Measurements from ENCODE around the gene CUX1. TPM values are rescaled to one million over a fixed set of nuclear protein-coding genes. Genes with fewer than 3 reads are reported as not detected.
A peak's percentile ranks its signal among the peaks of the same experiment; 100 is the strongest.

The CUX1 gene
- total and polyA plus RNA-seq, 7 experiments from 2014 or later: 10.1 to 81.6 (median 42.5) TPM

- no peaks in the 10 kb centered on the region for H3K4me1 ChIP-seq (ENCODE audit: control insufficient read depth in 2 of 2, insufficient read depth in 2 of 2, low read length in 2 of 2)
- H3K4me3 ChIP-seq (ENCODE audit: low read length): no peak overlapping the region
- Mint-ChIP-seq H3K4me3 (no peak overlapping the region), H3K27ac (peak overlapping the region in 1 of 9 donors; percentile 59), H3K4me1 (peaks cover 0 to 2% (median 0%) of the 10 kb centered on the region in 7 donors), H3K27me3 (no peaks in the 10 kb centered on the region), H3K36me3 (peaks cover 0 to 49% (median 14%) of the 10 kb centered on the region in 5 donors), H3K9me3 (no peaks in the 10 kb centered on the region)
- no peaks in the 10 kb centered on the region for H3K9me3 ChIP-seq (ENCODE audit: control insufficient read depth in 2 of 3, low read length in 3 of 3)
- no peak for DNase-seq
- H3K27me3 ChIP-seq (ENCODE audit: control insufficient read depth in 2 of 2, insufficient read depth in 2 of 2, low read length in 2 of 2): no peaks in the 10 kb centered on the region
- POLR2A ChIA-PET: no interaction called here
- no peak for ATAC-seq
- no peak overlapping the region for H3K27ac ChIP-seq (ENCODE audit: low read depth, low read length)
- intact Hi-C loops (cut with micrococcal nuclease): no loop called here
- H3K36me3 ChIP-seq (ENCODE audit: control insufficient read depth in 2 of 3, insufficient read depth in 3 of 3, low read length in 3 of 3): peaks cover 0 to 41% (median 0%) of the 10 kb centered on the region in 3 experiments
- CTCF ChIA-PET: no interaction called here
Measured at GRCh38 chr7:102185796-102186195, 368.4 kb downstream of the CUX1 start.

GRCh38 chr7:102186306-102186705 lies 368.9 kb downstream of the CUX1 start:
- no peak for ATAC-seq
- Mint-ChIP-seq H3K4me1 (peaks cover 0 to 2% (median 0%) of the 10 kb centered on the region in 7 donors), H3K4me3 (no peak overlapping the region), H3K36me3 (peaks cover 0 to 50% (median 16%) of the 10 kb centered on the region in 5 donors), H3K27ac (no peak overlapping the region), H3K9me3 (no peaks in the 10 kb centered on the region), H3K27me3 (no peaks in the 10 kb centered on the region)
- H3K36me3 ChIP-seq (ENCODE audit: control insufficient read depth in 2 of 3, insufficient read depth in 3 of 3, low read length in 3 of 3): peaks cover 0 to 46% (median 0%) of the 10 kb centered on the region in 3 experiments
- POLR2A ChIA-PET: no interaction called here
- H3K4me3 ChIP-seq (ENCODE audit: low read length): no peak overlapping the region
- intact Hi-C loops (cut with micrococcal nuclease): no loop called here
- no peak for DNase-seq
- no peaks in the 10 kb centered on the region for H3K9me3 ChIP-seq (ENCODE audit: control insufficient read depth in 2 of 3, low read length in 3 of 3)
- no peak overlapping the region for H3K27ac ChIP-seq (ENCODE audit: low read depth, low read length)
- CTCF ChIA-PET: no interaction called here
- no peaks in the 10 kb centered on the region for H3K27me3 ChIP-seq (ENCODE audit: control insufficient read depth in 2 of 2, insufficient read depth in 2 of 2, low read length in 2 of 2)
- H3K4me1 ChIP-seq (ENCODE audit: control insufficient read depth in 2 of 2, insufficient read depth in 2 of 2, low read length in 2 of 2): no peaks in the 10 kb centered on the region

GRCh38 chr7:102188746-102189145 lies 371.3 kb downstream of the CUX1 start:
- H3K4me3 ChIP-seq (ENCODE audit: low read length): no peak overlapping the region
- intact Hi-C loops (cut with micrococcal nuclease): no loop called here
- no peak overlapping the region for H3K27ac Mint-ChIP-seq
- no peaks in the 10 kb centered on the region for H3K4me1 ChIP-seq (ENCODE audit: control insufficient read depth in 2 of 2, insufficient read depth in 2 of 2, low read length in 2 of 2)
- H3K4me3 Mint-ChIP-seq: no peak overlapping the region
- H3K36me3 Mint-ChIP-seq: peaks cover 0 to 52% (median 17%) of the 10 kb centered on the region in 5 donors
- peaks cover 0 to 2% (median 0%) of the 10 kb centered on the region in 7 donors for H3K4me1 Mint-ChIP-seq
- H3K27me3 ChIP-seq (ENCODE audit: control insufficient read depth in 2 of 2, insufficient read depth in 2 of 2, low read length in 2 of 2): no peaks in the 10 kb centered on the region
- H3K27me3 Mint-ChIP-seq: no peaks in the 10 kb centered on the region
- H3K36me3 ChIP-seq (ENCODE audit: control insufficient read depth in 2 of 3, insufficient read depth in 3 of 3, low read length in 3 of 3): peaks cover 0 to 55% (median 0%) of the 10 kb centered on the region in 3 experiments
- peaks cover 0 to 2% (median 0%) of the 10 kb centered on the region in 11 donors for H3K9me3 Mint-ChIP-seq
- no peak for DNase-seq
- no peaks in the 10 kb centered on the region for H3K9me3 ChIP-seq (ENCODE audit: control insufficient read depth in 2 of 3, low read length in 3 of 3)
- CTCF ChIA-PET: no interaction called here
- no peak for ATAC-seq
- no peak overlapping the region for H3K27ac ChIP-seq (ENCODE audit: low read depth, low read length)
- POLR2A ChIA-PET: no interaction called here

GRCh38 chr7:102189756-102190155 lies 372.3 kb downstream of the CUX1 start:
- H3K36me3 Mint-ChIP-seq: peaks cover 2 to 52% (median 19%) of the 10 kb centered on the region in 5 donors
- H3K4me1 ChIP-seq (ENCODE audit: control insufficient read depth in 2 of 2, insufficient read depth in 2 of 2, low read length in 2 of 2): no peaks in the 10 kb centered on the region
- POLR2A ChIA-PET: no interaction called here

GRCh38 chr7:102190776-102191350 lies 373.4 kb downstream of the CUX1 start:
- Mint-ChIP-seq H3K27me3 (no peaks in the 10 kb centered on the region), H3K9me3 (peaks cover 0 to 2% (median 0%) of the 10 kb centered on the region in 11 donors), H3K27ac (no peak overlapping the region), H3K4me1 (peaks cover 0 to 2% (median 0%) of the 10 kb centered on the region in 7 donors), H3K4me3 (no peak overlapping the region), H3K36me3 (peaks cover 2 to 47% (median 14%) of the 10 kb centered on the region in 5 donors)
- DNase-seq (no peak), ATAC-seq (no peak)
- no peaks in the 10 kb centered on the region for H3K27me3 ChIP-seq (ENCODE audit: control insufficient read depth in 2 of 2, insufficient read depth in 2 of 2, low read length in 2 of 2)
- no peak overlapping the region for H3K4me3 ChIP-seq (ENCODE audit: low read length)
- intact Hi-C loops (cut with micrococcal nuclease): no loop called here
- CTCF ChIA-PET: no interaction called here
- peaks cover 0 to 58% (median 0%) of the 10 kb centered on the region in 3 experiments for H3K36me3 ChIP-seq (ENCODE audit: control insufficient read depth in 2 of 3, insufficient read depth in 3 of 3, low read length in 3 of 3)
- no peak overlapping the region for H3K27ac ChIP-seq (ENCODE audit: low read depth, low read length)
- H3K9me3 ChIP-seq (ENCODE audit: control insufficient read depth in 2 of 3, low read length in 3 of 3): no peaks in the 10 kb centered on the region
- POLR2A ChIA-PET: no interaction called here
- no peaks in the 10 kb centered on the region for H3K4me1 ChIP-seq (ENCODE audit: control insufficient read depth in 2 of 2, insufficient read depth in 2 of 2, low read length in 2 of 2)

More at GRCh38 chr7:102189756-102190155, 372.3 kb downstream of the CUX1 start:
- peaks cover 0 to 2% (median 0%) of the 10 kb centered on the region in 7 donors for H3K4me1 Mint-ChIP-seq
- H3K27me3 Mint-ChIP-seq: no peaks in the 10 kb centered on the region
- Histone ChIP-seq H3K4me3 (ENCODE audit: low read length) (no peak overlapping the region), H3K27me3 (ENCODE audit: control insufficient read depth in 2 of 2, insufficient read depth in 2 of 2, low read length in 2 of 2) (no peaks in the 10 kb centered on the region), H3K36me3 (ENCODE audit: control insufficient read depth in 2 of 3, insufficient read depth in 3 of 3, low read length in 3 of 3) (peaks cover 0 to 61% (median 0%) of the 10 kb centered on the region in 3 experiments), H3K9me3 (ENCODE audit: control insufficient read depth in 2 of 3, low read length in 3 of 3) (no peaks in the 10 kb centered on the region), H3K27ac (ENCODE audit: low read depth, low read length) (no peak overlapping the region)
- no peak overlapping the region for H3K27ac Mint-ChIP-seq
- H3K4me3 Mint-ChIP-seq: no peak overlapping the region
- H3K9me3 Mint-ChIP-seq: peaks cover 0 to 2% (median 0%) of the 10 kb centered on the region in 11 donors
- DNase-seq (no peak), ATAC-seq (no peak)
- intact Hi-C loops (cut with micrococcal nuclease): no loop called here
- CTCF ChIA-PET: no interaction called here

GRCh38 chr7:102191556-102192379 lies 374.3 kb downstream of the CUX1 start:
- intact Hi-C loops (cut with micrococcal nuclease): no loop called here
- H3K27me3 ChIP-seq (ENCODE audit: control insufficient read depth in 2 of 2, insufficient read depth in 2 of 2, low read length in 2 of 2): no peaks in the 10 kb centered on the region
- ChIA-PET POLR2A (no interaction called here), CTCF (no interaction called here)
- Mint-ChIP-seq H3K27ac (peak overlapping the region in 2 of 9 donors; percentile 27 to 38), H3K36me3 (peaks cover 3 to 51% (median 16%) of the 10 kb centered on the region in 5 donors), H3K4me3 (no peak overlapping the region), H3K4me1 (peaks cover 0 to 2% (median 0%) of the 10 kb centered on the region in 7 donors), H3K9me3 (peaks cover 0 to 2% (median 0%) of the 10 kb centered on the region in 11 donors), H3K27me3 (no peaks in the 10 kb centered on the region)
- no peak overlapping the region for H3K4me3 ChIP-seq (ENCODE audit: low read length)
- H3K4me1 ChIP-seq (ENCODE audit: control insufficient read depth in 2 of 2, insufficient read depth in 2 of 2, low read length in 2 of 2): no peaks in the 10 kb centered on the region
- ATAC-seq (no peak), DNase-seq (no peak)
- H3K27ac ChIP-seq (ENCODE audit: low read depth, low read length): no peak overlapping the region
- H3K9me3 ChIP-seq (ENCODE audit: control insufficient read depth in 2 of 3, low read length in 3 of 3): no peaks in the 10 kb centered on the region
- H3K36me3 ChIP-seq (ENCODE audit: control insufficient read depth in 2 of 3, insufficient read depth in 3 of 3, low read length in 3 of 3): peaks cover 0 to 64% (median 0%) of the 10 kb centered on the region in 3 experiments
